Left kidney (tissue), 8 donors: ENCODE measurements around the gene LRRC14B. TPM values are rescaled to one million over a fixed set of nuclear protein-coding genes. Genes with fewer than 3 reads are reported as not detected.

Source experiments
- DNase-seq: peaks from one replicate; pipeline ENCODE4 v3.0.0-alpha.2; 2013
- long read RNA-seq, 8 donors: transcript quantifications; one replicate each; lab custom pipeline, GENCODE V29; 2026
- polyA plus RNA-seq: library from polyadenylated mRNA; unstranded; fragments of 120-200 nt; gene quantifications from one replicate; pipeline ENCODE4 v1.2.1, GENCODE V29; 2013; ENCODE audit not compliant: insufficient read length

Gene LRRC14B
- polyA plus RNA-seq: not detected
- long read RNA-seq, donor 1: 0 reads
- long read RNA-seq, donor 2, partial matches to known transcripts: 9 of 35 reads
- long read RNA-seq, donor 2, other reads (novel, unspliced or antisense): 26 of 35 reads
- long read RNA-seq, donor 3: 0 reads
- long read RNA-seq, donor 4: 0 reads
- long read RNA-seq, donor 5, partial matches to known transcripts: 19 of 42 reads
- long read RNA-seq, donor 5, other reads (novel, unspliced or antisense): 22 of 42 reads
- long read RNA-seq, donor 6: 0 reads
- long read RNA-seq, donor 7, partial matches to known transcripts: 13 of 40 reads
- long read RNA-seq, donor 7, other reads (novel, unspliced or antisense): 27 of 40 reads
- long read RNA-seq, donor 8: 0 reads

DNA sequence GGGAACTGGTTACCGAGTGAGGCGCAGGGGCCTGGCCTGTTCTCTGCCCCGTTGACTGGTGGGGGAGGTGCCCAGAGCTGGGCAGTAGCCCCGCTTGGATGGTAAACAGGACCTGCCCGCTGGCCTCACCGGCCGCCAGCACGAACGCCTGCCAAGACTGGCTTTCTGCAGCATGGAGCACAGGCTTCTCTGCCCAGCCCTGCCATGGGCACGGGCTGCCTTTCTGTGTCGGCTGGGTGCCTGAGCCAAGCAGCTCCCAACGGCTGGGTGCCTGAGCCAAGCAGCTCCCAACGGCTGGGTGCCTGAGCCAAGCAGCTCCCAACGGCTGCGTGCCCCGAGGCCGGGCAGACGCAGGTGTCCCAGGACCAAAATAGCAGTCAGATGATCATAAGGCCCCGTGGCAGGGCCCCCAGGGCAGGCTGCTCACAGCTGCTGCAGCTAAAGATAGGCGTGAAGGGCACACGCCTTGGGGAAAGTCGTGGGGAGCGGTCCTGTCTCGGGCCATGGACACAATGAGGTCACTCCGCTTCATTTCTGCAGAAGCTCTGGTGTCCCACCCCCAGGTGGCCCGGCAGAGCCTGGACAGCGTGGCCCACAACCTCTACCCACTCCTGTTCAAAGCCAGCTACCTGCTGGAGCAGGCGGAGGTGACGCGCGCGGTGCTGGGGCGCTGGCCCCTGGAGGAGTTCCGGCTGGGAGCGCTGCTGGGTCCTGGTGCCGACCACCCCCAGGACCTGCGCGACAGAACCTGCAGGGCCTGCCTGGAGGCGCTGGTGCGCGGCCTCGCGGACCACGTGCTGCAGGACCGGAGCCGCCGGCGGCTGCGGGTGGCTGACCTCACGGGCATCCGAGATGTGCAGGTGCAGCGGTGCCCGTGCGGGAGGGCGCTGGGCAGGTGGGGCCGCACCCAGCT, at the start of gene LRRC14B:
LRRC14B (plus strand) TSS at position 460 of the 913 bp plus-strand sequence; CDS start at position 504, 44 bp downstream.
- DNase-seq: no peak

DNA sequence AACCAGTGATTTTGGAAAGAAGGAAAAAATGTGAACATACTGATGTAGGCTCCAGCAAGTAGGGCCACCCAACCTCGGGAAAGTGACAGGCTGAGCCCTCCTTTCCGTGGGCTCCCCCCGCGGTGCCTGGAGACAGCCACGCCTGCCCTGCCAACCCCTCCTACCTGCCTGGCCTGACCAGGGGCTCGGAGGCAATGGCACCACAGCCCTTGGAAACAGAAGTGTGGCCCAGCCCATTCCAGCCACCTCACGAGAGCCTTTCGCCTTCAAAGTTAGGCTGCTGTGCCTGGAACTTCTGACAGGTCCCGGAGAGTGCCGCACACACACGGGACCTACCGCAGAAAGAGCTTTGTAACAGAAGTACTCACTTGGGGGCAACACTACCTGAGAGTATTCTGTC, 49.5 kb upstream of the LRRC14B start:
- DNase-seq: no peak

DNA sequence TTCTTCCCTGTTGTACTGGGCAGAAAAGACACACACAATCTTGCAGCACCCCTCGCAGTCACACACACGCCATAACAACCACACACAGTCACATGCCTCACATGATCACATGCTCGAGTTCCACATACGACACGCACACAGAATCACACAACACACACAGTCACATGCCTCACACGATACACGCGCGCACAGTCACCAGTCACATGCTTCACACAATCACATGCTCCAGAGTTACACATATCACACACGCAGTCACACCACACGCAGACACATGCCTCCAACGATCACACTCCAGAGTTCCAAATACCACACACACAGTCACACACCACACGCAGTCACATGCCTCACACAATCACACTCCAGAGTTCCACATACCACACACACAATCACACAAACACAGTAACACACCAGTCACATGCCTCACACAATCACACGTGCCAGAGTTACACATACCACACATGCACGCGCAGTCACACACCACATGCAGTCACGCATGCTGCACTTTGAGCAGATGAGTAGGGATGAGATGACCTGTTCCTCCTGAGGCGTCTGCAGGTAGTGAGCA, 49.0 kb upstream of the LRRC14B start:
- DNase-seq: no peak

DNA sequence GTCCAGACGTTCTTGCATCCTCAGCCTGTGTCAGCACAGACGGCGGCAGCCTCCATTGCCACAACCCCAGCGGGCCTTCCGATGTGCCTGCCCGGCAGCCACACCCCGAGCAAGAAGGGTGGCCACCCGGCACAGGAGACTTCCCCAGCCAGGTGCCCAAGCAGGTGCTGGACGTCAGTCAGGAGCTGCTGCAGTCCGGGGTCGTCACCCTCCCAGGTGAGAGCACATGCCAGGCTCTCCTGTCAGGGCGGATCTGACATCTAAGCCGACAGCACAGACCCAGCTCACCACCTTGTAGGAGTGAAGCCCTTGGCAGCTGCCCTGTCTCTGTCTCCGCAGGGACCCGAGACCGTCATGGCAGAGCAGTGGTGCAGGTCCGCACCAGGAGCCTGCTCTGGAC, 48.3 kb upstream of the LRRC14B start:
- DNase-seq: no peak

DNA sequence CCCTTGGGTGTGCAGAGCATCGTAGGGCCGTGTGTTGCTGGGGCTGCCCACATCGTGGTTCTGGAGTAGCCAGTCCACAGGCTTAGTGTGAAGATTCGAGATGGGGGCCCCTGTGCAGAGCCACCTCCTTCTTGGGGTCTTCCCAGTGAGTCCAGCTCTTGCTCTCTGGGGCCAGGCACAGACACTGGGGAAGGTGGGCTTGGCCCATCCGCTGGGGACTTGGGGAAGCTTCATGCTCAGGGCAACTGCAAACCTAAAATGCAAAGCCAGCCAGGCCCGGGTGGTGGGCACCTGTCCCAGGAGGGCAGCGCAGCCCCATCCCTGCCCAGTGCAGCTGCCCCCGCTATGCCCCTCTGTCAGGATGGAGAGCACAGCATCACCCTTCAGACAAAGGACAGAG, 46.4 kb upstream of the LRRC14B start:
- DNase-seq: no peak

DNA sequence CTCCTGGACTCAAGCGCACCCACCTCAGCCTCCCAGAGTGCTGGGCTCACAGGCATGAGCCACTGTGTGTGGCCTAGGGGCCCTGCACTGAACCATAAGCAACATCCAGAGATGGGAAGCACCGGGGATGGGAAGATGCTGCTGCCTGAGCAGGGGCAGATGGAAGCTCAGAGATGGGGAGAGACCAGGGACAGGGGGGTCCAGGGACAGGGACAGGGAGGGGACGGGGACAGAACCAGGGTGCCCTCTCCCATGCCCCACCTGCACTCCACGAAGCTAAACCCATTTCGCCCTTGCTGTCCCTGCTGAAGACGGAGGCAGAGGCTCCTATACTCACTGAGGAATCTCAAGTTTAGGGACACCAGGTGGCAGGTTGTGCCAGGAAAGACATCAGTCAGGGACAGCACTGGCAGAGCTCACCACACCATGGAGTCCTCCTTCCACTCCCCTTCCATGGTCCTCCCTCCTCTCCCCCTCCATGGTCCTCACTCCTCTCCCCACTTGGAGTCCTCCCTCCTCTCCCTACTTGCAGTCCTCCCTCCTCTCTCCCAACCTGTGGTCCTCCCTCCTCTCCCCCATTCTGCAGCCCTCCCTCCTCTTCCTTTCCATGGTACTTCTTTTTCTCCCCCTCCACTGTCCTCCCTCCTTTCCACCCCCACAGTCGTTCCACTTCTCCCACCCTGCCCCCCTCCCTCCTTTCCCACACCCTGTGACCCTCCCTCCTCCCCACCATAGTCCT, 45.5 kb upstream of the LRRC14B start:
- DNase-seq: no peak

DNA sequence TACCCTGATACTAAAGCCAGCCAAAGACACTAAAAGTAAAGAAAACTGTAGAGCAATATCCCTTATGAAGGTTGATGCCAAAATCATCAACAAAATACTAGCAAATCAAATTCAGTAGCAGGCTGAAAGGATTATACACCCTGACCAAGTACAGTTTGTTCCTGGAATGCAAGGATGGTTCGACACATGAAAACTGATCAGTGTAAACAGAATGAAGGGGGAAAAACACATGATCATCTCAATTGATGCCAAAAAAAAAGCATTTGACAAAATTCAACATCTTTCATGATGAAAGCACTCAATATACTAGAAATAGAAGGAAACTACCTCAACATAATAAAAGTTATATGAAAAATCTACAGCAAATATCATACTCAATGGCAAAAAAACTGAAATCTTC, 43.5 kb upstream of the LRRC14B start:
- no peak for DNase-seq

DNA sequence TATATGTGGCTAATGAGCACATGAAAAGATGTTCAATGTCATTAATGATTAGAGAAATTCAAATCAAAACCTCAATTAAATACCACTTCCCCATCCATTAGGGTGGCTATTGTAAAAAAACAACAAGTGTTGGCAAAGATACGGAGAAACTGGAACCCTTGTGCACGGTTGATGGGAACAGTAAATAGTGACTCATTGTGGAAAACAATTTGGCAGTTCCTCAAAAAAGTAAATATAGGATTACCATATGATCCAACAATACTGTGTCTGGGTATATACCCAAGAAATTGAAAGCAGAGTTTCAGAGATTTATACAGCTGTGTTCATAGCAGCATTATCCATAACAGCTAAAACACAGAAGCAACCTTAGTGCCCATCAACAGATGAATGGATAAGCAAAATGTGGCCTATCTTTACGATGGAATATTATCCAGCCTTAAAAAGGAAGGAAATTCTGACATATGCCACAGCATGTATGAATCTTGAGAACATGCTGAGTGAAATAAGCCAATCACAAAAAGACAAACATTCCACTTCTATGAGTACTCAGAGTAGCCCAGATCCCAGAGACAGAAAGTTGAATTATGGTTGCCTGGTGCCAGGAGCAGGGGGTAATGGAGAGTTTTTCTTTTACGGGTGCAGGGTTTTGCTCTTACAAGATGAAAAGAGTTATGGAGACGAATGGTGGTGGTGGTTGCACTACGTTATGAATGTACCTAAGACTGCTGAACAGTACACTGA, 41.4 kb upstream of the LRRC14B start:
- no peak for DNase-seq

DNA sequence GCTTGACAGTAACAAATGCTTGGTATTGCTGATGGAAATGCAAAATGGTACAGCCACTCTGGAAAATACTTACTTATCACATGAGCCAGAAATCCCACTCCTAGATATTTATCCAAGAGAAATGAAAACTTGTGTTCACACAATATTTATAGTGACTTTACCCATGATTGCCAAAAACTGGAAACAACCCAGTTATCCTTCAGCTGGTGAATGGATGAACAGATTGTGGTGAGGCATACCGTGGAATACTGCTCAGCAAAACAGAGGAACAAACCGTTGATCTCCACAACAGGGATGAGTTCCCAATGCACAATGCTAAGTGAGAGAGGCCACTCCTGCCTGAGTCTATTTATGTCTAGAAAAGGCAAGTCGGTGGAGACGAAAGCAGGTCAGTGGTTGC, 40.5 kb upstream of the LRRC14B start:
- DNase-seq: no peak

DNA sequence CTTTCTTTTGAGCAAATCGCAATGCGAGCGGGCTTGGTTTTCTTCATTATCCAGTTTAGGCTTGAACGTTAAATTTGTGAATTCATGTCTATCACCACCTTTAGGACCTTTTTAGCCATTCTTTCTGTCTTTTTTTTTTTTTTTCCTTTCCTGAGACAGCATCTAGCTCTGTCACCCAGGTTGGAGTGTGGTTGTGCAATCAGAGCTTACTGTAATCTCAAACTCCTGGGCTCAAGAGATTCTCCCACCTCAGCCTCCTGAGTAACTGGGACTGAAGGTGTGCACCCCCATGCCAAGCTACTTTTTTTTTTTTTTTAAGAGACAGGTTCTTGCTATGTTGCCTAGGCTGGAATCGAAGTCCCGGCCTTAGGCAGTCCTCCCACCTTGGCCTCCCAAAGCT, 39.2 kb upstream of the LRRC14B start:
- DNase-seq: no peak

DNA sequence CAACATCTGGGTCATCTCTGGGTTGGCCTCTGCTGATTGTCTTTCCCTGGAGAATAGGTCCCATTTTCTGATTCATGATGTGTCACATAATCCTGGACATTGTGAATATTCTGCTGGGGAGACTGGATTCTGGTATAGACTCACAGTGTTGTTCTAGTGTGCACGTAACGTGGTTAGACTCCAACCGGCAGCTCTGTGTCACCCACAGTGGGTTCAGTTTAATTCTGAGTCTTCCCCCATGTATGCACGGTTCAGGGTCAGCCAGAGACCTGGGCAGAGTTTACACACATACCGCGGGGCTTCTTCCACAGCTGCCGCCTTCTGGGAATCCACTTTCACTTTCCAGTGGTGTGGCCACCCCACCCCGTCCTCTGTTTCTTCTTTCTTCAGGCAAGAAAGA, 38.0 kb upstream of the LRRC14B start:
- DNase-seq: no peak

DNA sequence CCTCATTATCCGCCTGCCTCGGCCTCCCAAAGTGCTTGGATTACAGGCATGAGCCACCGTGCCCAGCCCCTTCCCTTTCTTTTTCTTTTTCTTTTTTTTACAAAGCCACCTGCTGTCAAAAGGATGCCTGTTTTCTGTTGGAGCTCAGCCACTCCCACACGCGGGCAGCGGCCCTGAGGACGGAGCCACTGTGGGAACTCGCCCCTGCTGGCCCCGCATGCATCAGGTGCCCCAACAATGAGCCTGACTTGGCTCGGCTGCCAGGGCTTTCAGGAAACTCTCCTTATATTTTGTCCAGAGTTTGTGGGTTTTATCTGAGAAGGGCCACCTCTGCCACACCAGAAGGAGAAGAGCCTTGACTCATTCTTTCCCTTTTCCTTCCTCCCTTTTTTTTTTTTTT, 37.1 kb upstream of the LRRC14B start:
- DNase-seq: no peak

DNA sequence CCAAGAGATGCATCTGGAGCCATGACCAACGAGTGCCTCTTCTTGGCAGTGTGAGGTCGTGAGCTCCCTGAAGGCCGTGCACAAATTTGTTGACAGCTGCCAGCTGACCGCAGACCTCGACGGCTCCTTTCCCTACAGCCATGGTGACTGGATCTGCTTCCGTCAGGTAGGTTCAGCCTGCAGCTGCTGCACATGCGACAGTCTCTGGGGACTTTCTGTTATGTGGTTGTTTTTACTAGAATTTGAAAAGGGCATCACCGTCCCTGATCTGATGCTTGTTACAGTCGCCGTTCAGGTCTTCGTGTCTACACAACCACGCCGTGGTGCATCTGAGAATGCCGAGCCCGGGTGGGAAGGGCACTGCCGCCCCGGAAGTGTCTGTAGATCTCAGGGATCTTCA, 36.5 kb upstream of the LRRC14B start:
- DNase-seq: no peak

DNA sequence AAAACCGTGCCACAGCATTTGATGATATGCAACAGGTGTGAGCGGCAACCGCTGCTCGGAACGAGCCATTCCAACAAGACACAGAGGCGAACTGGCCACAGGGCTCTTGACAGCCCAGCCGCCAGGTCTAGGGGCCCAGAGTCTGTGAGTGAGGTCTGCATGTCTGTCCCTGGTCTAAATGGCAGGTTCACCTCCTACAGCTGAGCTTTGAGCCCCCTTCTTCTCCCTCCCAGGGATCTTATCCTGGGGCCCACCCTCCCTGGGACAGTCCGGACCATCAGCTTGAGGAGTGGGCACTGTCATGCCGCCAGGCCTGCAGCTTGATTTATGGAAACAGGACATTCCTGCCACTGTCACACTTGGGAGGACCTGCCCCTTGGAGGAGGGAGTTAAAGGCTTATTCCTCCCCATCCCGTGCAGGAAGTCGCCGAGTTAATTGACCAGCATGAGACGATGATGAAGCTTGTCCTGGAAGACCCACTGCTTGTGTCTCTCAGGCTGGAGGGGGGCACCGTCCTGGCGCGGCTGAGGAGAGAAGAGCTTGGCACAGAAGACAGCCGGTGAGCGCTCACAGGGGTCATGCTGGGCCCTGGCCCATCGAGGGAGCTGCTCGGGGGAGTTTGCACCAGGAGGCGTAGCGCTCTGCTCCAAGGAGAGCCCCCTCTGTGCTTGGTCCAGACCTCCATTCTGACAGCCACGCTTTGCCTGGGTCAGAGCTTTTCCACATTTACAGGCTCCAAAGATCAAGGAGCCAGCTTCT, 35.5 kb upstream of the LRRC14B start:
- peak; percentile 37 for DNase-seq

DNA sequence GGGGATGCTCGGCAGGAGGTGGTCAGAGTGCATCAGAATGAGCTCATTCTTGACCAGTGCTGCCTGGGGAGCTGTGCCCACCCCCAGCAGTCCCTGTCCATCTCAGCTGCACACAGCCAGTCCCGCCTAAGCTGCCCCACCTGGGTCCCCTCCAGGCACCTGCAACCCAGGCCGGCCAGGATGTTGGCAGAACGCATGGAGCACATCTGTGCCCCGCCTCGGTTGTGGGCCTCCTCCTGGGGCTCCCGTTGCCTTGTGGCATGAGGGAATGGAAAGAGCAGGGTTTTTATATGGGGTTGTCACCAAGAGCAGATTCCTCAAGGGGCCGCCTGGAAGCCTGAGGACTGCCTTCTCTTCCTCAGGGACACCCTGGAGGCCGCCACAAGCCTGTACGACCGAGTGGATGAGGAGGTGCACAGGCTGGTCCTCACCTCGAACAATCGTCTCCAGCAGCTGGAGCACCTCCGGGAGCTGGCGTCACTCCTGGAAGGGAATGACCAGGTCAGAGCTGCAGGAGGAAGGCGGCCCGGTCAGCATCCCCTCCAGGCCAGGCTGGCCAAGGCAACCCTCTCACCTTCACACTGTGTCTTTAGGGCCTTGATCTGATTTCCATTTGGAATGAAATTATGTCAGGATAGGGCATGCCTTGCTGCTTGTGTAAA, 34.8 kb upstream of the LRRC14B start:
- DNase-seq: no peak

DNA sequence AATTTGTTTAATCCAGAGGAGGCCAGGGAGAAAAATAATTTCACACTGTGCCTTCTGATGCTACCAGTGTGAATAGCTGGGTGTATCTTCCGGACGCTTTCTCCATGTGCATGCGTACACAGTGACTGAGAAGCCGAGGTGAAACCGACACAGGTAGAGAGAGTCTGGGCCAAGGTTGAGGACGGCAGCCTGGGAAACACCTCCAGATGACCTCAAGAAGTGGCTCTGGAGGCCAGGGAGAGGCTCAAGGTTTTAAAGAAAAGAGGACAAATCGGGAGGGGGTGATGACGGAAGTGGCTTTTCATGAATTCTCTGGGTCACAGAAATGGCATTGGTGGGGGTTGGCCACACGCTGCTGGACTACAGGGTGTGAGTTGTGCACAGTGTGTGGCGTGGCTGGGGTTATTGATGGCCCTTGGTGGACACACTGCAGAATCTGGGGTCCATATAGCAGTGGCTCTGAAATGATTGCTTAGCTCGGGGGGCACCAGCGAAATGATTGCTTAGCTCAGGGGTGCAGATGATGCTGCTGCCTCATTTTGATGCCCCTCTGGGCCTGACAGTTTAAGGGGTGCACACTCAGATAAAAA, 34.1 kb upstream of the LRRC14B start:
- DNase-seq: no peak

DNA sequence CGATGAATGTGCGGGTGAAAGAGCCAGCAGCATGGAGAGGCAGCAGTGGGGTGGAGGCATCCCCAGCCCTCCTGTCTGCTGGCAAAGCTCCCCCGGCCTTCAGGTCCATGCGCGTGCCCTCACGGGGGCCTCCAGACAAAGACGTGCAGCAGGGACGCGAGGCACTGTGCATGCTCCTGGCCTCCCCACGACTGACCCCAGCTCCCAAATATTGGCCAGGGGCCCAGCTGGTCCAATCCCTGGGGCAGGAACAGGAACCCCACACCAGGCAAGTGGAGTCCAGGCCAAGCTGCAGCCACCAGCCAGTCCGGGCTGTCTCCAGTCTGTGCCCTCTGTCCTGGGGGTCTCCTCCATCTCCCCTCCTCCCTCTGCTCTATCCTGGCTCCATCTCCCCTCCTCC, 33.5 kb upstream of the LRRC14B start:
- no peak for DNase-seq

DNA sequence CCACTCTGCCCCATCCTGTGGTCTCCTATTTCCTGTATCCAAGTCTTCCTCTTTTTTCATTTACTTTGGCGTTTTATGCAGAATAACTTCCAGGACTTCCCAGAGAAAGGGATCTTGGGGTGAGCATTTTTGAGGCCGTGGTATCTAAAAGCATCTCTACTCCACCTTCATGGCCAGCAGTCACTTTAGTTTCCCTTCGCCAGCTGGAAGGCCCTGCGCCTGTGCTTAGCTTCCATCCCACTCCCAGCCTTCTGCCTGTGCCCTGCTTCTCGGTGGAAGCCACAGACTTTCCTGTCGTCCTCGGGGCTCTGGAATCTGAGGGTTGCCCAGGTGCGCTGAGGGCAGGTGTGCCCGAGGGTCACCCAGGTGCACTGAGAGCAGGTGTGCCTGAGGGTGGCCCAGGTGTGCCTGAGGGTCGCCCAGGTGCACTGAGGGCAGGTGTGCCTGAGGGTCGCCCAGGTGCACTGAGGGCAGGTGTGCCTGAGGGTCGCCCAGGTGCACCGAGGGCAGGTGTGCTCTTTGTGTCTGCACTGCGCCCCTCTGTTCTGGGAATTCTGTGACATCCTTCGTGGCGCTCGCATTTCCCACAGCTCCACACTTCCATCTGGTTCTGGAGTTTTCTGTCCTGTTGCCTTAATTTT, 32.4 kb upstream of the LRRC14B start:
- DNase-seq: no peak
